HG02798 (cell line): Measurements from ENCODE around the gene FMNL1.
"Not testable (repeated sequence)": the region's sequence is repeated elsewhere in the genome, so short reads cannot be mapped to it uniquely, and the experiment has no call there.

Experiments
- ATAC-seq: cut with Tn5 transposase; IDR thresholded peaks from one replicate; pipeline ENCODE4 v1.9.1; 2021; ENCODE audit warnings: mild to moderate bottlenecking; ENCODE audit not compliant: unreplicated experiment, poor library complexity

Gene FMNL1, protein sequence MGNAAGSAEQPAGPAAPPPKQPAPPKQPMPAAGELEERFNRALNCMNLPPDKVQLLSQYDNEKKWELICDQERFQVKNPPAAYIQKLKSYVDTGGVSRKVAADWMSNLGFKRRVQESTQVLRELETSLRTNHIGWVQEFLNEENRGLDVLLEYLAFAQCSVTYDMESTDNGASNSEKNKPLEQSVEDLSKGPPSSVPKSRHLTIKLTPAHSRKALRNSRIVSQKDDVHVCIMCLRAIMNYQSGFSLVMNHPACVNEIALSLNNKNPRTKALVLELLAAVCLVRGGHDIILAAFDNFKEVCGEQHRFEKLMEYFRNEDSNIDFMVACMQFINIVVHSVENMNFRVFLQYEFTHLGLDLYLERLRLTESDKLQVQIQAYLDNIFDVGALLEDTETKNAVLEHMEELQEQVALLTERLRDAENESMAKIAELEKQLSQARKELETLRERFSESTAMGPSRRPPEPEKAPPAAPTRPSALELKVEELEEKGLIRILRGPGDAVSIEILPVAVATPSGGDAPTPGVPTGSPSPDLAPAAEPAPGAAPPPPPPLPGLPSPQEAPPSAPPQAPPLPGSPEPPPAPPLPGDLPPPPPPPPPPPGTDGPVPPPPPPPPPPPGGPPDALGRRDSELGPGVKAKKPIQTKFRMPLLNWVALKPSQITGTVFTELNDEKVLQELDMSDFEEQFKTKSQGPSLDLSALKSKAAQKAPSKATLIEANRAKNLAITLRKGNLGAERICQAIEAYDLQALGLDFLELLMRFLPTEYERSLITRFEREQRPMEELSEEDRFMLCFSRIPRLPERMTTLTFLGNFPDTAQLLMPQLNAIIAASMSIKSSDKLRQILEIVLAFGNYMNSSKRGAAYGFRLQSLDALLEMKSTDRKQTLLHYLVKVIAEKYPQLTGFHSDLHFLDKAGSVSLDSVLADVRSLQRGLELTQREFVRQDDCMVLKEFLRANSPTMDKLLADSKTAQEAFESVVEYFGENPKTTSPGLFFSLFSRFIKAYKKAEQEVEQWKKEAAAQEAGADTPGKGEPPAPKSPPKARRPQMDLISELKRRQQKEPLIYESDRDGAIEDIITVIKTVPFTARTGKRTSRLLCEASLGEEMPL

DNA sequence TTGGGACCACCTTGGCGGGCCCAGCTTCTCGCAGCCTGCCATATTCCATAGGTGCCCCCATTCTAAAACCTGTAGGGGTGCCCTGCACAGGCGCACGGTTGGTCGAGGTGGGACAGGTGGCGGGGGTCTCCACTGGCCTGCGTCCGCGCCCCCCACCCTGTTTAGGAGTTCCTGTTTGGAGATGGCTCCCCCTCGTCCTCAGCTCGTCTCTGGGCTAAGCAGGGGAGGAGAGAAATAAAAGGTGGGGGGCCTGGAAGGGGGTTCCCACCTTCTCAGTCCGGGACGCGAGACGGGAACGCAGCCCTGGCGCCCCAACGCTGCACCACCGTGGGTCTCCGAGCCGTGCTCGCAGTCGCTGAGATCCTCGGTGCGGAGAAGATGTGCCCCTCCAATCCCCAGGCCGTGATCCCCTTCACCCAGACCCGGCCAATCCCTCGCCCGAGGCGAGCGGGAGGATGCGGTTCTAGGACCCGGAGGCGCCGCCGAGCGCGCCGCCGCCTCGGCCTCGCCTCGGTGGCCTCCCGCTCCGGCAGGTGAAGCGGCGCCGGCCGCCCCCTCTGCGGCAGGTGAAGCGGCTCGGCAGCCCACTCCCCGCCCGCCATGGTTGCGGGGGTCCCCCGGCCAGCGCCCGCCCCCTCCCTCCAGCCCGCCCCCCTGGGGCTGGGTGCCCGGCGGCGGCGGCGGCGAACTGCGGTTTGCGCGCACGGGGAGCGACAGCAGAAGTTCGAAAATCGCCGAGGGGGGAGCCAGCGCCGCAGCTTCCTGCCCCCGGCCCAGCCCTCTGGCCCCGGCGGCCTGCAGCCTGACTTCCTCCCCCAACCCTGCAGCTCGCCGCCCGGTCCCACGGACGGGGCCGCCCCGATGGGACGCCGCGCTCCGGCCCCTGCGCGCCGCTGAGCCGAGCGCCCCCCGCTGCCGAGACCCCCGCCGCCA is at the start of gene FMNL1:
Gene FMNL1, plus strand, starts transcription at position 805 of the 933 bp plus-strand sequence. CDS start 240 bp downstream, outside the sequence.
- ATAC-seq = no peak

DNA sequence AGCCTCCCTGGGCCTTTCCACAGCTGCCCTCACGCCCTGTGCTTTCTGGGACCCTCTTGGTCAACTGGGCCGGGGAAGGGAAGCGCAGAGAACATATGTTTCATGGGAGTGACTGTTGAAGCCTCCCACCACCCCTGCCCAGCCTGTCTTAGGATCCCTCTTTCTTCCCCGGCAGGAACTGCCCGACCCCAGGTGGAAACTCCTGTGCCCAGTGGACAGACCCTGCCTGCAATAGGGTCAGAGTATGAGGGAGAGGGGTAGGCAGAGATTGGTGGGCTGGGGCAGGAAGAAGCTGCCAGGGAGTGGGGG is 49.5 kb upstream of the FMNL1 start:
- ATAC-seq = no peak

DNA sequence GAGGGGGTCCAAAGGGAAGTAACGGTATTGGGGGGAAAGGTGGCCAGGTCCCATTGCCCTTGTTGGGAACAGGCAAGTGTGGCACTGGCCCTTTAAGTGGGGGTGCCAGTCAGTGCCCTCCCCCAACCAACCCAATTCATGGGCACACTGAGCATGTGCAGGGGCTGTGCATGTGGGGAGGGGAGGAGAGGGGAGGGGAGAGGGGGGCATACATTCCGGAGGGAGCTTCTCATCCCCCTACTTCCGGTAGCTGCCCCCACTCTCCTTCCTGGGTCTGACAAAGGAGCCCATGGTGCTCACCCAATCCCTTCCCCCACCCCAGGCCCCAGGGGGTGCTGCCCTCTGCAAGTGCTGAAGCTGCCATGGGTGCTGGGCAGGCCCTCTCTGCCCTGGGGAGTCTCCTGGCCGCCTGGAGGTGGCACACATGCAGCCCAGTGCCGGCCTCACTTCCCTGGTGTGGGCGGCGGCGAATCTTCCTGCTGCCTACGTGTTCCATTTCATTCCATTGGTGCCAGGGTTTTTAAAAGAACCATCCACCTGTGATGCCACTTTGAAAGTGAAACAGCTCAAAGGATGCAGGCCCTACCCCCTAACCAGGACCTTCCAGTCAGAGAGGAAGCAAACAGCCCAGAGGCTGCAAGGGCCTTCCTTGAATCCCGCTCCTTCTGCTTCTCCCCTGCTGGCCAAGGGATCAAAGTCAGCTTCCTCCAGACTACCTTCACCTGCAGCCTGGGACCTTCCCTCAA is 49.0 kb upstream of the FMNL1 start:
- ATAC-seq = peak; percentile 47

DNA sequence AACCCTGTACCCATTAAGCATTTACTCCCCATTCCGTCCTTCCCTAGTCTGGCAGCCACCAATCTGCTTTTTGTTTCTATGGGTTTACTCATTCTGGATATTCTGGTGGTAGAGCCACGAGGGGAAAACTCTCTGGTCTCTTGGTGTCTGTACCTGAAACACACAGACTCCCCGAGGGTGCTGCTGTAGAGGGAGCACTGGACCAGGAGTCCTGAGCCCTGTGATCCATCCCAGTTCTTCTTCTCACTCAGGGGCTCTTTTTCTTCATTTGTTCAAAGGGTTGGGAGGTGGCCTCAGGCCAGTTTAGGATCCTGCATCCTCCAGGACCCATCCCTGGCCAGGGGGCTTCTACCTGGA is 45.9 kb upstream of the FMNL1 start:
- ATAC-seq = no peak

DNA sequence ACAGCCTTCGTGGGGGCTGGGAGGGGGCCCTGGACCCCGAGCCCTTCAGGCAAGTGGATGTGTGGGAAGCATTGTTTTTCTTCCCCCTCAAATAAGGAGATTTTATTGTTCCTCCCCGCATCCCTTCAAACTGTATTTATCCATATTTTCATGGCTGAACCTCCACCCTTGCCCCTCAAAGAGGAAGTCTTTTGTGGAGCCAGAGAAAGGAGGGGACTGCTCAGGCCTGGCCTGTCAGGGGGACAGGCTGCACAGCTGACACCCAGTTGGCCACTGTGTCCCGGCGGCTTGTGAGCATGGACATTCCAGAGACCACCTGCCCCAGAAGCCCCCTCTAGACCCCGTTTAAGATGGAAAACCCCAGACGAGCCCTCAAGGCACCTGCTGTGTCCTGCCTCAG is 44.1 kb upstream of the FMNL1 start:
- ATAC-seq = no peak

DNA sequence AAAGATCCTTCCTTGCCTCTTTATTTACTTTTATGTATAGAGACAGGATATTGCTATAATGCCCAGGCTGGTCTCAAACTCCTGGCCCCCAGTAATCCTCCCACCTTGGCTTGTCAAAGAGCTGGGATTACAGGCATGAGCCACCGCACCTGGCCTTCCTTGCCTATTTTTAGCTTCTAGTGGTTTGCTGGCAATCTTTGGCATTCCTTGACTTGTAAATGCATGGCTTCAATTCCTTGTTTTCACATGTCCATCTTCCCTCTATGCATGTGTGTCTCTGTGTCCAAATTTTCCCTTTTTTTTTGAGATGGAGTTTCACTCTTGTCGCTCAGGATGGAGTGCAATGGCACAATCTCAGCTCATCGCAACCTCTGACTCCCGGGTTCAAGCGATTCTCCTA is 37.5 kb upstream of the FMNL1 start:
- ATAC-seq = no peak

DNA sequence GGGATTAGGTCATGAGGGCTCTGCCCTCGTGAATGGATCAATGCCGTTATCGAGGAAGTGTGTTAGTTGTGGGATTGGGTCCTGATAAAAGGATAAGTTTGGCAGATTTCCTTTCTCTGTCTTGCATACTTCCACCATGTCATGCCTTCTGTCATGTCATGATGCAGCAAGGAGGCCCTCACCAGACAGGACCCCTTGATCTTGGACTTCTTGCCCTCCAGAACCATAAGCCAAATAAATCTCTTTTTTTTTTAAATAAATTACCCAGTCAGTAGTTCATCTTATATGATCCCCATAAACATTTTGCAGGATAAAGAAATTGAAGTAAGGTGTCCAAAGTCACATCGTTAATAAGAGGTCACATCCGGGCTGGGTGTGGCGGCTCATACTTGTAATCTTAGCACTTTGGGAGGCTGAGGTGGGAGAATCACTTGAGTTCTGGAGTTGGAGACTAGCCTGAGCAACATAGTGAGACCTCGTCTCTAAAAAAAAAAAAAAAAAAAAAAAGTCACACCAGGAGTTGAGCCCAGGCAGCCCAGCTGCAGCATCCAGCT is 34.8 kb upstream of the FMNL1 start:
- no peak for ATAC-seq

DNA sequence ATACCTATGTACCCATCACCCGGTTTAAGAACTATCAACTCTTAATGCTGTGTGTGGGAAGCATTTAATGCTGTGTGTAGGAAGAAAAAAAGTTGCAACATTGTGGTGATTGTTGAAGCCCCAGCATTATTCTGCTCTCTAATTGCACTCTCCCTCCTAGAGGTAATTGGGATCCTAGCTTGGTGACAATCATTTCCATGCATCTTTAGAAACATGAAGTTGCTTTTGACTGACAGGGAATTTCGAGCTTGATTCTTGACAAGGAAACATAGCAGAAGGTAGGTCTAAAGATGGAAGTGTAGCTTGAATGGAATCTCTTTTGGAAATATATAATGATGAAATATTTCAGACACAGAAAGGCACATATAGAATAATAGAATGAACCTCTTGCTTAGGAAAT is 32.7 kb upstream of the FMNL1 start:
- ATAC-seq = no peak

DNA sequence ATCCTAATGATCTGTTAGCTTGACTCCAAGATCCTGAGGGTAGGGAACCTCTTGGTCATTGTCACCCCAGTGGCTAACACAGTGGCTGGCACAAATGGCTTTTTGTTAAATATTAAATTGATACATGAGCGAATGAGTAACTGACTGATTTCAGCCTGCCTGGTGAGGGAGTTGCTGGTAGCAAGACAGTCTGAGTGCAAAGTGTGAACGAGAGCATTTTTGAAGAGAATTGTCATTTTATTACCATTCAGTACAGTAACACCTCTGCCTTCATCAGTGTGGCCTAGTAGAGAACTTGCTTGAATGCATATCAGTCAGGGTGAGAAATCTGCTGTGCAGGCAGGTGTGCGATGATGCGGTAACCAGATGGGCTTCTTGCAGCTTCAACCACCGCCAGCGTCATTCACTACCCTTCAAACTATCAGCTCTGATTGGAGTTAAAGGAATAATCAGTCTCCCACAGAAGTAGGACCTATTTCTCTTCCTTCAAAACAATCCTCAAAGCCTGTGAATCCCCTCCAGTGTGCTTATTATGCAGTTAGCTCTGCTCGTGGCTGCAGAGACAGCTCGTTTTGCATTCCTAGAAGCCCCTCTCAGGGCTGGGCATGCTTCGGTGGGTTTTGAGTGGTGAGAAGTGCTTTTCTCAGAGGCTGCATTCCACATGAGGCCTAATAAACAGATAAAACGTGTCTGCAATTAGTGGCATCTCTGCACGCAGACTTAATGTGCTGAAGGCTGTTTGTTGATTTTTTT is 31.0 kb upstream of the FMNL1 start:
- ATAC-seq = no peak

DNA sequence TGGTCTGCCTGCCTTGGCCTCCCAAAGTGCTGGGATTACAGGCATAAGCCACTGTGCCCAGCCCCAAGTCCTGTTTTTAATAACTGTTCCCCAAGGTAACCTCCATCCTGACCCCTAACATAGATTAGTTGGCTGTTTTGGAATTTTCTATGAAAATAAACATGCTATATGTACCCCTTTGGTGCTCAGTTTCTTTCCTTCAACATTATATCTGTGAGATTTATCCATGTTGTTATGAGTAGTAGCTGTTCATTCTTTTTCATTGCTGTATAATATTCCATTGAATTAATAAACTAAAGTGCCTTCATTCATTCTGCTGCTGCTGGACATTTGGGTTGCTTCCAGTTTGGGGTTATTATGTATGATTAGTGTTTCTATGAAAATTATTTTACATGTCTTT is 26.3 kb upstream of the FMNL1 start:
- no peak for ATAC-seq

DNA sequence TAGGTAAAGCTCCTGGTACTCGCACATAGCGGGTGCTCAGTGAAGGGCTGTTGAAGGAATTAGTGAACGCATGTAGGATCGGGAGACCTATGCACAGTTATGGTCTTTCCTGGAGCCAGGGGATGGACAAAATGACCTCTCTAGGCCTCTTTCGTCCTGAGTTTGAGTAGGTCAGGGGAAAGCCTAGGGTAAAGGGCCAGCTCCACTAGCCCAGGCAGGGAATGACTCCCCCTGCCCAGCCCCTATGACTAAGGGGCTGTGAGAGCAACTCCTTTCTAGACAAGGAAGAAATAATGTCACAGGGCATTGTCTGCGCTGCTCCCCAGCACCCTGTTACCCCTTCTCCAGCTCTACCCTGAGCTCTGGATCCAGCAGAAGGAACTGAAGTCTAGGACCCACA is 24.6 kb upstream of the FMNL1 start:
- no peak for ATAC-seq

DNA sequence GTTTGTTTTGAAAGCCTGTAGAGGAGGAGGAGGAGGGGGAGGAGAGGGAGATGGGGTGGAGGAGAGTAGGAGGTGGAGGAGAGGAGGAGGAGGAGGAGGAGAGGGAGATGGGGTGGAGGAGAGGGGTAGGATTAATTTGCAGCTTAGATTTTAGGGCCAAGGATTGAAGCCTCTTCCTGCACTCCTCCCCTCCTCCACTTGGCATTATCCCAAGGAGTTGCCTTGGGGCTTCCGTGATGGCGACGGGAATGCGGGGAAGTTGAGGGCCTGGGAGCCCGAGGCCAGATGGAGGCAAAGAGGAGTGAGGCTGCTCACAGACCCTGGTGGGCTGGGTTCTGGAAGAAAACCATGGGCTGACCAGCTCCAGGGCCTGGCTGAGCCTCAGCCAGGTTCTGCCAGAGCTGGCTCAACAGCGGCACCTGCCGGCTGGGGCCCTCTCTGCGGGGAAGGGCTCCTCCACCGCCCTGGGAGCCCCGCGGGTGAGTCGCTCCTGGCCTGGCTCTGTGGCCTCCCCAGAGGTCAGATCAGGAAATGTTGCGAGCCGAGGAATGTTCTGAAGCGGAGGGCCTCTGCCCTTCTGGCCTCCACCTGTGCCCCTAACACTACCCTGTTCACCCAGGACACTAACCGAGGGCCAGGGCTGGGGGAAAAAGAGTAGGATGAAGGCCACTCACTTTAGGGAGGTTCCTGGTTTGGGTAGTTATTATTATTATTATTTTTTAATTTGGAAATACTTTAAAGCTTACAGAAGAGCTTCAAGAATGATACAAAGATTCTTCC is 23.9 kb upstream of the FMNL1 start:
- ATAC-seq = peak; percentile 95

DNA sequence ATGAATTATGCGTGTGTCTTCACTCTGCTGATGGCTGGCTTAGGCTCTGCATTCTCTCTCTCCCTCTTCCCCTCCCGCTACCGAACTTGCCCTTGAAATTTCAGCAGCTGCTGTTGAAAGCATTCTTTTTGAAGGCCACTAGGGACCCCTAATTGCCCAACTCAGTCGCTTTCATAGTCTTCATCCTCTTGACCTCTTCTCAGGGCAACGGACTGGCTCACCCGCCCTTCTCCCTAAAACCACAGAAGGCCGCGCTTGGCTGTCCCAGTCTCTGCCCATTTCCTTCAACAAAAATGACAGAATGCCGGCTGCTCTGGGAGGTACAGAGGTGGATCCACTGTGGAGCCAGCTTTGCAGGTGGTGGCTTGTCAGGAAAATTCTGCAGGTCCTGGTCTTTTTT is 21.0 kb upstream of the FMNL1 start:
- no peak for ATAC-seq

DNA sequence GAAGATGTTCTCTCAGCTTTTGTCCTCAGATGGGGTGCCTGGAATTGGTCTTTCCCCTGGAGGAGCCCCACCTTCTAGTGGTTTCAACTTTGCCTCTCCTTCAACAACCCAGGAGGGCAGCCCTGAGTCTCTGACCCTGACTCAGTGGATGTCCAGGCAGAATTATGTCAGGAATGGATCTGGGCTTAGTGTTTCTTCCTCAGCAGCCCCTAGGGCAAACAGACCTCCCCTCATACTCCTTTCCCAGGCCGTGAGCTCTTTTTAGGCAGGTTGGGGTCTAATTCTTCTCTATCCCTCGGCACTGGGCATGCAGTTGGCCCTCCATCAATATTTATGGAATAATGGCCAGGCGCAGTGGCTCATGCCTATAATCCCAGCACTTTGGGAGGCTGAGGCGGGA is 20.2 kb upstream of the FMNL1 start:
- ATAC-seq = no peak

DNA sequence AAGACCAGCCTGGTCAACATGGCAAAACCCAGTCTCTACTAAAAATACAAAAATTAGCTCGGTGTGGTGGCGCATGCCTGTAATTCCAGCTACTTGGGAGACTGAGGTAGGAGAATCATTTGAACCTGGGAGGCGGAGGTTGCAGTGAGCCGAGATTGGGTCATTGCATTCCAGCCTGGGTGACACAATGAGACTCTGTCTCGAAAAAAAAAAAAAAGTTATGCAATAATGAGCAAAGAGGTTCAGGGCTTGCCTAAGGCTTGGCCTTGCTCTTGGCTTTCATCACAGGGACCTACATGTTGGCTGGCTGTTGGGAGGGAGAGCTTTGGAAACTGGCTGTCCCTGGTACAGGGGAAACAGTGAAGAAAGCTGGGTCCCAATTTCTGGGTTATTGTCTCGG is 19.8 kb upstream of the FMNL1 start:
- not testable (repeated sequence) for ATAC-seq

DNA sequence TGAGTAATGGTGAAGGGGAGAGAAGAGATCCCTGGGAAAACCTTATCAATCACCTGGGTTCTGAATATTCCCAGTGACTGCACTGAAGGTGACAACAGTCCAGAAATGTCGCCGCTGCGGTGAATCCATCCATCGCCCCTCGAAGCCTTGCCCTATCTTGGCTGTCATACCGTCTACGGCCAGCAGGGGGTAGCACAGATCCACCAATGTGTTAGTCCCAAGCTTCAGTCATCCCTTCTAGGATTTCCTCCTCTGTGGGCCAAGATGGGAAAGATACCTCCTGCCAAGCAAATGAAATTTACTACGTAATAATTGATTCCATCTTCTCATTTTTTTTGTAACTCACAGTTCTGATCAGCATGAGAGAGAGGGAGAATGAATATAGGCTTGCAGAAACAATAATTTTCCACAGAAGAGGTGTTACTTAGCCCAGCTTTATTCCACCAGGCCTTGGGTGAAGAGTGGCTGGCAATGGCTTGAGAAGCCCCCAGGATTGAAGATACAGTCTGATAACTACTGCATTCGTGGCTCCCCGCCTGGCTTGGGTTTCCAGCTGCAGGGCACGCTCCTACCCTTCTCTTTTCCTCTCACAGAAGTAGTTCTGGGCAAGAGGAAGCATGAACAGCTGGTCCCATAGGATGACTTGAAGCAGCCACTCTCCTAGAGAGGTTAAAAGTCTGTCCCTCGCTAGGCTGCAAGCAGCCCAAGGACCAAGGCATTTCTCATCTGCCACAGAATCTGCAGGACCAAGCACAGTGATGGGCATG is 2.6 kb upstream of the FMNL1 start:
- peak; percentile 44 for ATAC-seq

DNA sequence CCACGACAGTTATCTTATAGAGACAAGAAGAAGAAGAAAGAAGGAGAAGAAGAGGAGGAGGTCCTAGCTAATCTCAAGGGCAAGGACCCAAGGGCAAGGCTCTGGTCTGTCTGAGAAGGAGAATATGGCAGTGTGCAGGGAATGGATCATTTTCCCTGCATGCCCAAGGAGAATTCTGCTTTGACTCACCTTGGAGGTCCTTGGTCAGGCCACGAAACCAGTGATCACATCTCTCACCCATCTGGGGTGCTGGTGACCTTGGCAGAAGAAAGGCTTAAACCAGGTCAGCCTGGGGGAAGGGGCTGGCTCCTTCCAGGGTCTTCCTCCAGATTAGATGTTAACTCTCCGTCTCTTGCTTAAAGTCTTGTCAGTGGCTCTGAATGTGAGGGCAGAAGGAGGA is 1.6 kb upstream of the FMNL1 start:
- no peak for ATAC-seq
